Measurements from ENCODE around the gene TMEM259. TPM values are rescaled to one million over a fixed set of nuclear protein-coding genes. Genes with fewer than 3 reads are reported as not detected.

TMEM259 gene
- total and polyA plus RNA-seq, 2 of the 13 experiments (the other 11 are each of a cell fraction or from before 2014, with no cell fraction given), result 64.7 to 164 TPM

DNA sequence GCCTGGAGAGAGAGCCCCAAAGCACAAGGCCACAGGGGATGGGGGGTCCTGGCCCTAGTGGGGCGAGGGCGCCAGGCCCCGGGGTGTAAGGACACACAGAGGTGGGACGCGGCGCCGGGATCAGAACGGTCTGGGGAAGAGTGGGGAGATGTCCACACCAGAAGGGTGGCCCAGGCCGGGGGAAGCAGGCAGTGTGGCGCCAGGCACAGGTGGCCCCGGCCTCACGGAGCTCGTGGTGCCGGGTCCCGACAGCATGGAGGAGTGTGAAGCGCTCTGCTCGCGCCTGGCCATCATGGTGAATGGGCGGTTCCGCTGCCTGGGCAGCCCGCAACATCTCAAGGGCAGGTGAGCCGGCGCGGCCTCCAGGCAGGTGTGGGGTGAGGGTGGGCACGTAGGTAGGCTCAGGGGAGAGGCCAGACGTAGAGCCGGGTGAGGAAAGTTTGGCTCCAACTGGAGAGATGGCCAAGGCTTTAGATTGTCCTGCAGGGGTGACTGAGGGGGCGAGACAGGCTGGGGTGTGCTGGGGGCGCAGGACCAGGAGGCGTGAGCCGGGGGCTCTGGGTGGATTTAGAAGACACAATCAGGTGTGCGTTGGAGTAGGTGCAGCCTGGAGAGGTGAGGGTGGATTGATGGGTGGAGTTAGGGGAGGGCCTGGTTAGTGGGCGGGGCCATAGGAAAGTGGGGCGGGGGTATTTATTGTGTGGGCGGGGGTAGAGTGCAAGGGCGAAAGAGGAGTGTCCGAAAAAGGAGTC lies 43.2 kb upstream of the TMEM259 start:
- no peak overlapping the region for H2AFZ ChIP-seq (ENCODE audit: low read length)
- H3K4me2 ChIP-seq (ENCODE audit: low read depth, low read length), result peak overlapping the region; percentile 86; the same call in 1 of the 2 replicates
- POLR2A ChIA-PET, result interaction anchor here (0.6 to 2.0 kb wide), 8 partner anchors 12 to 43 kb away, joined by 3 to 10 read pairs (median 4); partner anchors contain the start of genes ABCA7 and RNU6-2
- ATAC-seq (no peak), DNase-seq (ENCODE audit: low spot score) (no peak), FAIRE-seq (no peak)
- TF ChIP-seq POLR2A (IDR thresholded peaks at IDR 0.05; ENCODE audit: insufficient read depth in 1 of 2, low read depth in 2 of 2, low read length in 2 of 2), result peak in 1 of 2 experiments; percentile 50; a peak in 2 of 4 replicates
- TF ChIP-seq, protein P1, sequence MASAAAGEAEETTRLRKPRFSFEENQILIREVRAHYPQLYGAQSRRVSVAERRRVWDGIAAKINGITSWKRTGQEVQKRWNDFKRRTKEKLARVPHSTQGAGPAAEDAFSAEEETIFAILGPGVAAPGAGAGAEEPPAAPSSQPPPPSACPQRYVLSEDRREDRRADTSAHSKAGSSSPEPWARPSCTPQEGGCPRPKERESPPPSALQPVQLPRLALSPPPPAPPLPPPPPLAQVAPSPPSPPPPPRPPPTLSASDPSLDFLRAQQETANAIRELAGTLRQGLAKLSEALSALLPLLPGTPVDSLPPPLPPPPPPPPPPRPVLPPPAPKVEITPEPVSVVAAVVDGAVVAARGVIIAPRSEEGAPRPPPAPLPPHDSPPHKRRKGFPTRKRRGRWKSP (CRISPR knock-in tag; IDR thresholded peaks at IDR 0.05), result no peak
- peak; percentile 59 for TF ChIP-seq AGO1 (IDR thresholded peaks at IDR 0.05; ENCODE audit: low read depth, low read length, poor library complexity, severe bottlenecking)
- no peak for TF ChIP-seq PRDM10 (CRISPR knock-in tag; IDR thresholded peaks at IDR 0.05; ENCODE audit: low read depth)
- TF ChIP-seq, protein P2, sequence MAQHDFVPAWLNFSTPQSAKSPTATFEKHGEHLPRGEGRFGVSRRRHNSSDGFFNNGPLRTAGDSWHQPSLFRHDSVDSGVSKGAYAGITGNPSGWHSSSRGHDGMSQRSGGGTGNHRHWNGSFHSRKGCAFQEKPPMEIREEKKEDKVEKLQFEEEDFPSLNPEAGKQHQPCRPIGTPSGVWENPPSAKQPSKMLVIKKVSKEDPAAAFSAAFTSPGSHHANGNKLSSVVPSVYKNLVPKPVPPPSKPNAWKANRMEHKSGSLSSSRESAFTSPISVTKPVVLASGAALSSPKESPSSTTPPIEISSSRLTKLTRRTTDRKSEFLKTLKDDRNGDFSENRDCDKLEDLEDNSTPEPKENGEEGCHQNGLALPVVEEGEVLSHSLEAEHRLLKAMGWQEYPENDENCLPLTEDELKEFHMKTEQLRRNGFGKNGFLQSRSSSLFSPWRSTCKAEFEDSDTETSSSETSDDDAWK (CRISPR knock-in tag; IDR thresholded peaks at IDR 0.05), result no peak
- TF ChIP-seq ZBTB33 (CRISPR knock-in tag; IDR thresholded peaks at IDR 0.05), result peak; percentile 57
- no peak for TF ChIP-seq ZFP36L1 (CRISPR knock-in tag; IDR thresholded peaks at IDR 0.05)
- TF ChIP-seq NFIB (CRISPR knock-in tag; IDR thresholded peaks at IDR 0.05; ENCODE audit: borderline replicate concordance), result no peak
- TF ChIP-seq ZNF121 (CRISPR knock-in tag; IDR thresholded peaks at IDR 0.05), result no peak
- 0 out of 2 replicates have a peak, but pooled peaks have one; percentile 29 for TF ChIP-seq RBFOX2 (IDR thresholded peaks at IDR 0.05; ENCODE audit: low read depth, low read length)
- peak overlapping the region in 1 of 3 experiments; percentile 78; a peak in 1 of 6 replicates for H3K4me3 ChIP-seq (replicated peaks in 1 of 3; ENCODE audit: insufficient read depth in 1 of 3, low read depth in 2 of 3, low read length in 3 of 3)
- no peaks in the 10 kb centered on the region for H3K9me3 ChIP-seq (ENCODE audit: low read length)
- H4K20me1 ChIP-seq (ENCODE audit: insufficient read depth, low read length), result no peaks in the 10 kb centered on the region
- H3K27me3 ChIP-seq (ENCODE audit: control insufficient read depth in 1 of 2, insufficient read depth in 2 of 2, low read length in 2 of 2), result no peaks in the 10 kb centered on the region
- H3K36me3 ChIP-seq (replicated peaks in 1 of 2; ENCODE audit: control insufficient read depth in 1 of 2, insufficient read depth in 2 of 2, low read length in 2 of 2), result no peaks in the 10 kb centered on the region
- H3K79me2 ChIP-seq (ENCODE audit: insufficient read depth, low read length), result no peaks in the 10 kb centered on the region
- in situ Hi-C loops (cut with HindIII; ENCODE audit: extremely low pct_ligation_motif_present, low pct_unique_long_range_greater_than_20kb), result no loop called here
- no peak overlapping the region for H3K9ac ChIP-seq (ENCODE audit: insufficient read depth, low read depth, low read length)
- WGBS (ENCODE audit: low lambda C conversion rate), result 85% methylated on average over 34 of the region's 37 CpGs
- H3K27ac ChIP-seq (ENCODE audit: extremely low read length, insufficient read depth, low read length), result no peak overlapping the region
- no TSS peak for BruUV-seq (replicated peaks)
- intact Hi-C loops (cut with micrococcal nuclease; ENCODE audit: unreplicated experiment), result no loop called here
- peaks cover 37% of the 10 kb centered on the region for H3K4me1 ChIP-seq (ENCODE audit: insufficient read depth, low read length)
- CTCF ChIA-PET (ENCODE audit: low intra/inter-chr PET ratio, low total read pairs), result no interaction called here

All from HepG2 (cell line).